NCI-H510A treated with DMSO at 0.1 percent for 48 hours (cell line): ENCODE results near the gene NOL12.

Source experiments
- DNase-seq: peaks from one replicate; lab custom pipeline; 2025; lab: John Stamatoyannopoulos, UW

Gene NOL12

GRCh38 chr22:37659066-37659896 lies 26.9 kb upstream of the NOL12 start:
- DNase-seq = no peak

GRCh38 chr22:37659897-37660708 lies 26.0 kb upstream of the NOL12 start:
- no peak for DNase-seq

GRCh38 chr22:37660709-37661045 lies 25.5 kb upstream of the NOL12 start:
- no peak for DNase-seq

- peak; percentile 47 for DNase-seq
Observed at GRCh38 chr22:37661160-37661924, 24.8 kb upstream of the NOL12 start.

- DNase-seq = no peak
Observed at GRCh38 chr22:37662039-37662438, 24.1 kb upstream of the NOL12 start.

- no peak for DNase-seq
Observed at GRCh38 chr22:37663521-37664140, 22.5 kb upstream of the NOL12 start.

GRCh38 chr22:37664249-37665101 lies 21.7 kb upstream of the NOL12 start:
- DNase-seq = no peak

- DNase-seq = no peak
Observed at GRCh38 chr22:37665487-37665886, 20.7 kb upstream of the NOL12 start.

- no peak for DNase-seq
Observed at GRCh38 chr22:37669586-37669985, 16.6 kb upstream of the NOL12 start.

- no peak for DNase-seq
Observed at GRCh38 chr22:37672206-37672919, 13.8 kb upstream of the NOL12 start.

GRCh38 chr22:37672920-37673455 lies 13.2 kb upstream of the NOL12 start:
- DNase-seq = no peak

GRCh38 chr22:37674248-37674647 lies 11.9 kb upstream of the NOL12 start:
- DNase-seq = no peak

- DNase-seq = peak; percentile 57
Observed at GRCh38 chr22:37674951-37675929, 10.9 kb upstream of the NOL12 start, which contains the start of gene LGALS1. Gene LGALS1, plus strand, starts transcription at chr22:37675636. Its CDS starts 67 bp downstream, at chr22:37675703.

- DNase-seq = no peak
Observed at GRCh38 chr22:37675930-37676735, 10.0 kb upstream of the NOL12 start.

- DNase-seq = peak; percentile 48
Observed at GRCh38 chr22:37676736-37677492, 9.2 kb upstream of the NOL12 start.

GRCh38 chr22:37677493-37677974 lies 8.6 kb upstream of the NOL12 start:
- no peak for DNase-seq

- no peak for DNase-seq
Observed at GRCh38 chr22:37678372-37678771, 7.8 kb upstream of the NOL12 start.
